Measurements from ENCODE around the gene PDGFD.

PDGFD gene

DNA sequence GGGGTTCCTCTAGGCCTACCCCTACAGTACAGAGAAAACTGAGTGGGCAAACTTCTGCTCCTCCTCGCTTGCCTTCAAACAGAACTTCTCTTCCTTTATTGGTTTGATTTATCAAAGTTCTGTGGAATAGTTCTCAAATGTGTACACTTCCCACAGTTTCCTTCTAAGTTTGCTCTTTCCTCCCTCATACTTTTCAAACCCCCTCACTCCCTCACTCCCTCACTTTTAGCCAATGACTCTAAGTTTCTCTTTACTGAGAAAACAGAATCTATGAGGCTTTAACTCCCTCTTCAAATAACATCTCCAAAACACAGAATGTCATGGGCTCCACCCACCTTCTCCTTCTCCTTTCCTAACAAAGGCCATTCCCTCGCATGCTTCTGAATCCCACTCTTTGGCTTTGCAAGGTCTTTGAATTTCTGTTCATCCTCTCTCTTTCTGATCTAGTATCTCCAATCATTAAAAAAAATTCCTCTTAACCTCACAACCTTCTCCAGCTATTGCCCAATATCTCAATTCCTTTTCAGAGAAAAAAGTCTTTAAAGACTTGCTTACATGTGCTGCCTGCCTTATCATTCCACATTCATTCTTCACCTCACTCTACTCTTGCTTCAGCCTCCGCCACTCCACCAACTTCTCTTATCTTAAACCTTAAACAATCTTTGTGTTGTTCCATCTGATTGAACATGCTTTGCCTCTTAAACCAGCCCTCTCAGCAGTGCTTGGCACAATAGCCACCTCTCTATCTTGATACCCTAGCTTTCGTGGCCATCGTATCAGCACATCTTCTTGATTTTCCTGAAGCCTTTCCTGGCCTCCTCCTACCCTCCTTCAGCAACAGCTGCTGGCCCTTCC lies 70.3 kb downstream of the PDGFD start:
- no peak for DNase-seq (ENCODE audit: low spot score)

GRCh38 chr11:104092744-104093143 lies 71.2 kb downstream of the PDGFD start:
- no peak for DNase-seq (ENCODE audit: low spot score)

DNA sequence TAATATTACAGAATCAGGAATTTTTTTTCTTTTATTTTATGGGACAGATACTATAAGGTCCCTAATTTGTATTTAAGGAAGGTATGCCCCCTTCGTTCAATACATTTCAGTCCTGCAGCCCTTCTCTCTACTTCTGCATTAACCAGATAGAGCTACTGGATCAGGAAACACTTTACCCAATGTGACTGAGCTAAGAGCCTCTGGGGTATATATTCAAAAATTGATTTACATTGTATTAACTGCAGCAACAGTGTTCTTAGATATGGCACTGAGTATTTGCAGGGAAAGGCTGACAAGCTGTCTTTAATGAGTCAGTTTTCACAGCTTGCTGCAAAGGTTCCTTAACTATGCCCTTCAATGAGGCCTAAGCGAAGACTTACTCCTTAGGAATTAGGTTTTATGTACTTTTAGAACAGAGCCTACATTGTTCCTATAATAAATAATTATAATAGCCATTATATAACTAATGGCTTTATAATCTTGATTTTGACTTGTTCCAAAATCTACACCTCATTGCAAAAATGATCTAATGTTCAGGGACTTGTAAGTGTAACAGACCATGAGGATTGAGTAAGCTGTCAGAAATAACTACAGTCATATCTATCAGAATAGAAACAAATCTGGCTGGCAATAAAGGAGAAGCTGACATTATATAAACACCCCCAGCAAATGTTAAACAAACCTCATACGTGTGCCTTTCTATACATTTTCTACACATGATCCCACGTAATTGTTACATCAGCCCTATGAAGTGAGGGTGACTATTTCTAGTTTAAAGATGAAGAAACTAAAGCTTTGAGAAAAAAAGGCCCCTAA lies 72.5 kb downstream of the PDGFD start:
- DNase-seq (ENCODE audit: low spot score) = no peak

DNA sequence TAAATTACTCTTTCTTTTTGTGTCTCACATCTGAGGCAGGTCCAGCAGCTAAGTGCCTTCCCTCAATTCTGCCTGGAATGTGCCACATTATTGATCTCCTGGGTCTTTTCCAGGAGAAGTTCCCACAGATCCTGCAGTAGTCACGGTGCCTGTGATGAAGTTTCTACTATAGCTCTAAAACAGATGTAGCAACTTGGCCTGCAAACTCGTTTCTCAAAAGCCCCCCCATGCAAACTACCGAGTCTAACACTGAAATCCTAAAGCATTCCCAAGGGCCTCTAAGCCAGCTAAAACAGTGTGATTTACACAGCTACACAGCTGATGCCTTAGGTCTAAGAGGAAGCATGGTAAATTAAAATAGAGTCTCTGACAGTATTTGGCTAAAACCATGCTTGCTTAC lies 73.2 kb downstream of the PDGFD start:
- DNase-seq (ENCODE audit: low spot score) = no peak

DNA sequence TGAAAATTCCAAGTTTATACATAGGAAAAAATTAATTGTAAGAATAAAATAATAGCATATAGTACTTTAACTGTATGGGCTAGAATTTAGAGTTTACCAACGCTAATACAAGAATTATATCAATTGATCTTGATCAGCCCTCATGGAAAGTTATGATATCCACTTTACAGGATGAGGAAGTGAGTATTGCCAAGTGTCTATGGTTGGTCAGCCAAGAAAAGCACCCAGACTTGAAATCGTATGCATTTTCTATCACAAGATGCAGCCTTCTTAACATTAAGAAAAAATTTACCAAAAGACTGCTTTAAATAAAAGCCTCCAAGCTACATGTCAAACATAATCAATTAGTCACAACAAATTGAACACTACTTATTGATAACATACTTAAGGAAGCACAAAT lies 74.5 kb downstream of the PDGFD start:
- DNase-seq (ENCODE audit: low spot score) = no peak

DNA sequence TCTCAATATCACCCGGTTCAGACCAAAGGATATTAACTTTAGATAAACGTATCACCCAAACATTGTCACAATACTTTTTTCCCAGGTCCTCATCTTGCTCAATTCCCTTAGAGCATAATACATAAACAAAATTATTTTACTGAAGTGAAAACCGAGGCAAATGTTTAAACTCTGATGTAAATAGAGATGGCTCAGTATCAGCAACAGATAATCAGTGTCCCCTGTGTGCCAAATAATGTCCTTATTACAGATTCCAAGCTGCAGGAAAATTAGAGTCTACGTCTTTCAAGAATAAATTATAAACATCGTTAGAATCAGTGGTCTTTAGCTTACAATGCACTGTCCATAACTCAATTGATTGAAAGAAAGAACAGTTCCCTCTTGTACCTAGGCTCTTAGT lies 77.3 kb downstream of the PDGFD start:
- DNase-seq (ENCODE audit: low spot score) = no peak

GRCh38 chr11:104078995-104079394 lies 85.0 kb downstream of the PDGFD start:
- DNase-seq (ENCODE audit: low spot score) = no peak

- no peak for DNase-seq (ENCODE audit: low spot score)
Observed at GRCh38 chr11:104078245-104078644, 85.7 kb downstream of the PDGFD start.

GRCh38 chr11:104076455-104076854 lies 87.5 kb downstream of the PDGFD start:
- DNase-seq (ENCODE audit: low spot score) = no peak

GRCh38 chr11:104075706-104076105 lies 88.2 kb downstream of the PDGFD start:
- DNase-seq (ENCODE audit: low spot score) = no peak

DNA sequence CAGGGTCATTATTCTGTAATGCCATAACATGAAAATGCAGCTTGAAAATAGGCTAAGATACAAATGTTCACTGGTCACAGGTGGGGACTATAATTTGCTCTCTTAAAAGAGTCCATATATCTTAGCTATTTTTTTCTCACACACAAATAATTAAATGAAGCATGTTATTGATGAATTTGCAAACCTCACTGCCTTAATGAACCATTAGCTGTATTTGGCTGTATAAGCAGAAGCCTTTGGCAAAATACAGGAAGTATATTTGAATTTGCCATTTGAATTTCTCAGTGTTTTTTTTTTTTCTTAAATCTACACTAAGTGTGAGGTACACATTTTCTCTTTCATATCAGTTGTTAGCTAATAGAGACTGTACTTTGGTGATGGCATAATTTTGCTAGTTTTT lies 88.9 kb downstream of the PDGFD start:
- DNase-seq (ENCODE audit: low spot score) = no peak

DNA sequence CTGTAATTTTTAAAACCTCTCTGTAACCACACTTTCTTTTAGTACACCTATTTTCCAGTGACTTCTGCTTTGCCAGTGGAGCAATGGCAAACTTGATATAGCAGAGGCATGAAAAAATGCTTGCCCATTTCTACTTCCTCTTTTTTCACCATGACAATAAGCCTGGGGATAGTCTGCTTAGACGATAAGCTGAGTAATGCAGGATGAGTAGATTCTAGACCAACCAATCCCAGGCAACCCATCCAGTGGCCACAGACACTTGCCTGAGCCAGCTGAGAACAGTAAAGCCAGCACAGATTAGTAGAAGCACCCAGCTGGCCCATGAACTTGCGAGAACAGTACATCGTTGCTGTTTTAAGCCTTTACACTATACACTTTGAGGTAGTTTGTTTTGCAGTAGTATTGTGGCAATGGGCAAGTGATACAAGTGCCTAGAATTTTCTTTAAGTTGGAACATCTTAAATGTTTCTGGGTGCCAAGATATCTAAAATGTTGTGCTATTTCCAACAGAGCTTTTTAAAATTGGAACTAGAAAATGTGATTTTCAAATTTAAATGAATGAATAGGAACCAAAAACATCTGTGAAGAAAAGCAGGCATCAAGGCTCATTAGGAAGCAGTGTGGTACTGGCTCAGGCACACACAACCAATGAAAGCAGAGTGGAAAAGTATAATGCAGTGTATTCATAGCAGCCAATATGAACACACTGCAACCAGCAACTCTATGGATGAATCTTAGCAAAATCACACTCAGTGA lies 89.8 kb downstream of the PDGFD start:
- DNase-seq (ENCODE audit: low spot score) = peak; percentile 6

- no peak for DNase-seq (ENCODE audit: low spot score)
Observed at GRCh38 chr11:104067534-104067933, 96.4 kb downstream of the PDGFD start.

DNA sequence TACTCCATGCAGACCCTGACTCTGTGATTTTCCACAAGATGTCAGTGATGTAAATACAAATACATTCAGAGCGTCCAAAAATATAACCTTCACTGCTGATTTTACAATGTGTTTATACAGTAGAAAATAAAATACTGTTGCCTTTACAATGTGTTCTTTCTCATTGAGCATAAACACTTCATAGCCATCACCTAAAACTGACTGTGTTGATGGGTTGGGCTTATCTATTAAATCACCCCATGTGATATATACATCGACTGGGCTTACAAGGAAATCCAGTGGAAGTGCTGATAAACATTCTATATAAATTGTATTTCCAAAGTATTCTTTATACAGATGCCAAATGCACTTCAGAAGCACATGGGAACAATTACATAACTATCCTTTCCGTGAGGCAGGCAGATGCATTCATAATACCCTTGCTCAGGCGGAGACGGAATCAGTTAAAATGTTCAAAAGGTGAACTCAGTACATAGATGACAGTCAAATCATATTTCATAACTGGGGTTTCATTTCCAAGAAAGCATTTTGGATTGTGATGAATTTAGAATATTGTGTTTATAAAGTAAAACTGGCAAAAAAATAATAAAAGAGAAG lies 99.8 kb downstream of the PDGFD start:
- no peak for DNase-seq (ENCODE audit: low spot score)

DNA sequence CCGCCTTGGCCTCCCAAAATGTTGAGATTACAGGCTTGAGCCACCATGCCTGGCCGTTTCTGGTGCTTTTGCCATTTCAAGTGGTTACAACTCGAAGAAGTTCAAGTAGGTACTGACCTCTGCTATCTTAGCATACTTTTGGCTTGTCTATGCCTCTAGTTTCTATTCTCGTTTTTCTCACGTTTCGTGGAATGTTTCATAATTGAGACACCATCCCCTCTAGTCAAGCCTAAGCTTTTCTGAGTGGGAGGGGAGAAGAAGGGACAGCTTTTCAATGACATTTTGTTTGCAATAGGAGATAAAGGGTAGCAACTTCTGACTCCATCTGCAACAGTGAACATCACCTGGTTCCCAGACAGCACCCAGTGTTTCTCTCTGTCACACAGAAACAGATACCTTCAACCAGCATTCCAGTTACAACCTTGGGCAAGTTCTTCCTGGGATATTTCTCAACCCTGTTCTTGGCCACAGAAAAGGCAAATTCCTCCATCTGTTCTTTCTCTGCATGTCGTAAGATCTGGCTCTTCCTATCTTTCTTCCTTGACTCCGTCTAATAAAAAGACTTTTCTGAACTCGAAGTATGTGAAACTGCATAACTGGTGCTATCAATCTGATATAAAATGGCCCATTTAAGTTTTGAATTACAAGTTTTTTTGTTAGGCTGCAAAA lies 102.0 kb downstream of the PDGFD start:
- no peak for DNase-seq (ENCODE audit: low spot score)

- DNase-seq (ENCODE audit: low spot score) = no peak
Observed at GRCh38 chr11:104060820-104061219, 103.1 kb downstream of the PDGFD start.

- no peak for DNase-seq (ENCODE audit: low spot score)
Observed at GRCh38 chr11:104060004-104060794, 103.7 kb downstream of the PDGFD start.

GRCh38 chr11:104058680-104059079 lies 105.3 kb downstream of the PDGFD start:
- DNase-seq (ENCODE audit: low spot score) = no peak

- no peak for DNase-seq (ENCODE audit: low spot score)
Observed at GRCh38 chr11:104057908-104058307, 106.0 kb downstream of the PDGFD start.

GRCh38 chr11:104055596-104055995 lies 108.4 kb downstream of the PDGFD start:
- DNase-seq (ENCODE audit: low spot score) = no peak
